CD14-positive monocyte (primary cell): Measurements from ENCODE around the gene WDR89. TPM values are rescaled to one million over a fixed set of nuclear protein-coding genes. Genes with fewer than 3 reads are reported as not detected.

Experiments
- DNase-seq, 3 donors: peaks; one replicate each; pipeline ENCODE4 v3.0.0-alpha.2; 2011 to 2022
- H2AFZ ChIP-seq: 2 replicates; pipeline ENCODE4 v1.6.0; 2012; ENCODE audit warnings: mild to moderate bottlenecking, low read depth, low read length, inconsistent platforms; ENCODE audit not compliant: insufficient read depth, poor library complexity, severe bottlenecking
- H3K27ac ChIP-seq, 2 donors: 1 replicate in 1 of 2; 2 replicates in 1 of 2; pipeline ENCODE4 v1.5.1; 2012 to 2013; ENCODE audit warnings: low read length in 2 of 2, control low read depth in 1 of 2, inconsistent platforms in 1 of 2, low read depth in 1 of 2, mild to moderate bottlenecking in 1 of 2
- H3K27me3 ChIP-seq, 2 donors: one replicate each; pipeline versions ENCODE4 v1.6.0 to v1.6.1; 2011 to 2013; ENCODE audit warnings: low read length in 2 of 2; ENCODE audit not compliant: control insufficient read depth in 2 of 2, insufficient read depth in 2 of 2
- H3K36me3 ChIP-seq, 2 donors: replicated peaks in 1 of 2; 1 replicate in 1 of 2; 2 replicates in 1 of 2; pipeline versions ENCODE4 v1.5.1 to v1.6.1; 2012 to 2013; ENCODE audit warnings: low read length in 2 of 2, control low read depth in 1 of 2, inconsistent platforms in 1 of 2, mild to moderate bottlenecking in 1 of 2; ENCODE audit not compliant: insufficient read depth in 2 of 2, control insufficient read depth in 1 of 2
- H3K4me1 ChIP-seq, 2 donors: 1 replicate in 1 of 2; 2 replicates in 1 of 2; pipeline versions ENCODE4 v1.5.1 to v1.6.1; 2012 to 2013; ENCODE audit warnings: low read length in 2 of 2, control low read depth in 1 of 2, inconsistent platforms in 1 of 2, mild to moderate bottlenecking in 1 of 2, moderate library complexity in 1 of 2; ENCODE audit not compliant: insufficient read depth in 2 of 2, control insufficient read depth in 1 of 2
- H3K4me2 ChIP-seq: replicated peaks from 2 replicates; pipeline ENCODE3; 2012; ENCODE audit warnings: low read length, moderate library complexity, mild to moderate bottlenecking; ENCODE audit not compliant: poor library complexity, severe bottlenecking; ENCODE audit errors: extremely low read depth
- H3K4me3 ChIP-seq, 3 experiments: fragments of 200-600 bp in 1 of 3; sonication (generic) in 1 of 3; replicated peaks in 1 of 3; 1 replicate in 2 of 3; 2 replicates in 1 of 3; pipeline ENCODE4 v1.5.1; 2011 to 2013; ENCODE audit warnings: low read length in 3 of 3, mild to moderate bottlenecking in 3 of 3, control low read depth in 2 of 3, low read depth in 2 of 3, inconsistent platforms in 1 of 3, moderate library complexity in 1 of 3
- H3K79me2 ChIP-seq: 2 replicates; pipeline ENCODE4 v1.6.0; 2012; ENCODE audit warnings: mild to moderate bottlenecking, control low read depth, inconsistent platforms, low read length, moderate library complexity; ENCODE audit not compliant: insufficient read depth
- H3K9ac ChIP-seq: 2 replicates; pipeline ENCODE4 v1.6.0; 2017; ENCODE audit warnings: low read length, mild to moderate bottlenecking; ENCODE audit not compliant: insufficient read depth, poor library complexity, severe bottlenecking
- H3K9me3 ChIP-seq, 2 donors: replicated peaks in 1 of 2; 1 replicate in 1 of 2; 2 replicates in 1 of 2; pipeline versions ENCODE4 v1.5.1 to v1.6.1; 2012 to 2013; ENCODE audit warnings: low read length in 2 of 2, control low read depth in 1 of 2; ENCODE audit not compliant: control insufficient read depth in 1 of 2, insufficient read depth in 1 of 2
- H4K20me1 ChIP-seq: 2 replicates; pipeline ENCODE4 v1.6.0; 2012; ENCODE audit warnings: mild to moderate bottlenecking, low read length, control low read depth, moderate library complexity; ENCODE audit not compliant: insufficient read depth
- H3K27ac Mint-ChIP-seq, 7 donors: one replicate each; pipeline ENCODE4 v1.8.0; 2020; ENCODE audit warnings: mild to moderate bottlenecking in 7 of 7, mixed read lengths in 7 of 7, moderate library complexity in 6 of 7, inconsistent platforms in 2 of 7
- H3K27me3 Mint-ChIP-seq, 3 donors: one replicate each; pipeline ENCODE4 v1.8.0; 2021 to 2022; ENCODE audit warnings: low read depth in 3 of 3, mild to moderate bottlenecking in 3 of 3, mixed read lengths in 3 of 3, moderate library complexity in 3 of 3, inconsistent platforms in 1 of 3
- H3K36me3 Mint-ChIP-seq, 2 donors: one replicate each; pipeline ENCODE4 v1.8.0; 2020; ENCODE audit warnings: mixed read lengths in 2 of 2, inconsistent platforms in 1 of 2, mild to moderate bottlenecking in 1 of 2
- H3K4me1 Mint-ChIP-seq: one replicate; pipeline ENCODE4 v1.8.0; 2020; ENCODE audit warnings: mild to moderate bottlenecking, mixed read lengths
- H3K4me3 Mint-ChIP-seq, 2 donors: one replicate each; pipeline ENCODE4 v1.8.0; 2020; ENCODE audit warnings: mild to moderate bottlenecking in 2 of 2, mixed read lengths in 2 of 2, moderate library complexity in 1 of 2
- H3K9me3 Mint-ChIP-seq, 7 donors: one replicate each; pipeline ENCODE4 v1.8.0; 2020 to 2022; ENCODE audit warnings: mixed read lengths in 7 of 7, mild to moderate bottlenecking in 6 of 7, moderate library complexity in 6 of 7, inconsistent platforms in 2 of 7
- CTCF ChIP-seq: fragments of 200-600 bp; IDR thresholded peaks from one replicate; pipeline ENCODE4 v1.8.0; 2022; ENCODE audit warnings: antibody characterized with exemption, mild to moderate bottlenecking
- WGBS: methylation state at CpG from one replicate; pipeline ENCODE4 v1.1.5; 2013; ENCODE audit warnings: missing lambda C conversion rate; ENCODE audit not compliant: insufficient coverage; 5-methylcytosine and 5-hydroxymethylcytosine counted together
- intact Hi-C, 2 donors: fragments of 100-400 bp; cut with micrococcal nuclease; formaldehyde crosslinking; loops; one replicate each; pipeline versions ENCODE4 v1.15.0 to v1.15.1; 2023
- polyA plus RNA-seq, 3 donors: library from polyadenylated mRNA; depleted of rRNA in 1 of 3; unstranded in 2 of 3; stranded (reverse) in 1 of 3; fragments of 300-500 nt in 2 of 3; fragments of >200 nt in 1 of 3; fragmentation: Illumina TruSeq in 2 of 3; gene quantifications; 1 replicate in 2 of 3; 2 replicates in 1 of 3; pipeline ENCODE4 v1.2.3, GENCODE V29; 2012 to 2021

Gene WDR89
- polyA plus RNA-seq, 3 donors = 2.1 to 3.6 (median 2.2) TPM

GRCh38 chr14:63654936-63655335, 13.3 kb upstream of the WDR89 start:
- Histone ChIP-seq H3K27me3 (no peaks in the 10 kb centered on the region), H3K9ac (no peak overlapping the region), H3K36me3 (no peaks in the 10 kb centered on the region), H3K4me2 (no peak overlapping the region), H2AFZ (no peak overlapping the region), H3K9me3 (no peaks in the 10 kb centered on the region), H3K79me2 (no peaks in the 10 kb centered on the region), H3K4me1 (peaks cover 17 to 19% of the 10 kb centered on the region in 2 donors), H4K20me1 (no peaks in the 10 kb centered on the region), H3K4me3 (no peak overlapping the region), H3K27ac (no peak overlapping the region)
- H3K4me1 Mint-ChIP-seq = peaks cover 20% of the 10 kb centered on the region
- H3K36me3 Mint-ChIP-seq = peaks cover 1 to 3% of the 10 kb centered on the region in 2 donors
- peaks cover 0 to 2% (median 0%) of the 10 kb centered on the region in 7 donors for H3K9me3 Mint-ChIP-seq
- peaks cover 0 to 1% (median 0%) of the 10 kb centered on the region in 3 donors for H3K27me3 Mint-ChIP-seq
- no peak overlapping the region for H3K4me3 Mint-ChIP-seq
- no peak for TF ChIP-seq CTCF
- WGBS = no CpG with 5 or more reads among the region's 2 CpGs
- H3K27ac Mint-ChIP-seq = no peak overlapping the region
- intact Hi-C loops = loop anchor here in 1 of 2 donors (10.0 kb wide), 1 partner anchor 70 kb away; the partner anchor contains the start of gene SGPP1
- no peak for DNase-seq

GRCh38 chr14:63654346-63654745, 12.7 kb upstream of the WDR89 start:
- H3K9me3 ChIP-seq = no peaks in the 10 kb centered on the region
- TF ChIP-seq CTCF = no peak

More at GRCh38 chr14:63654346-63654745, 12.7 kb upstream of the WDR89 start:
- Histone ChIP-seq H3K4me3 (no peak overlapping the region), H2AFZ (no peak overlapping the region), H3K79me2 (no peaks in the 10 kb centered on the region), H3K27ac (no peak overlapping the region), H3K4me2 (no peak overlapping the region), H3K9ac (no peak overlapping the region), H4K20me1 (no peaks in the 10 kb centered on the region), H3K27me3 (no peaks in the 10 kb centered on the region), H3K4me1 (peaks cover 17 to 19% of the 10 kb centered on the region in 2 donors), H3K36me3 (no peaks in the 10 kb centered on the region)
- Mint-ChIP-seq H3K27ac (peak overlapping the region in 1 of 7 donors; percentile 35), H3K36me3 (peaks cover under 1 to 1% of the 10 kb centered on the region in 2 donors), H3K4me3 (no peak overlapping the region), H3K4me1 (peaks cover 18% of the 10 kb centered on the region), H3K27me3 (peaks cover 0 to 1% (median 0%) of the 10 kb centered on the region in 3 donors), H3K9me3 (peaks cover 0 to 2% (median 0%) of the 10 kb centered on the region in 7 donors)
- WGBS = no CpG with 5 or more reads among the region's 2 CpGs
- DNase-seq = no peak
- intact Hi-C loops = loop anchor here in 1 of 2 donors (10.0 kb wide), 1 partner anchor 70 kb away; the partner anchor contains the start of gene SGPP1
